Right ventricle myocardium superior (tissue), 1 donor: Measurements from ENCODE around the gene ACOT2. TPM values are rescaled to one million over a fixed set of nuclear protein-coding genes. Genes with fewer than 3 reads are reported as not detected.
A peak's percentile ranks its signal among the peaks of the same experiment; 100 is the strongest.

Experiments used
- ATAC-seq: fragments of 200-7000 bp; cut with Tn5 transposase; one replicate; pipeline ENCODE4 v1.9.1; 2020; ENCODE audit warnings: mild to moderate bottlenecking; ENCODE audit not compliant: poor library complexity
- DNase-seq: peaks from one replicate; pipeline ENCODE4 v3.0.0-alpha.2; 2020
- intact Hi-C: fragments of 100-400 bp; cut with DNase I; formaldehyde crosslinking; loops from one replicate; pipeline ENCODE4 v1.11.2; 2022
- total RNA-seq: library from RNA; stranded (reverse); fragmentation: NEBNext Ultra II Directional; extraction: Animal tissue kit (Norgen Biotek cat#: 25700); gene quantifications from one replicate; pipeline ENCODE4 v1.2.1, GENCODE V29; 2021
- donor health status: DM: no; HTN: yes; CAD: no; lungs with severe emphysema.

The ACOT2 gene
- total RNA-seq, 1 donor from 2014 or later, result 229 TPM

- no peak for ATAC-seq
- no peak for DNase-seq
- intact Hi-C loops, result no loop called here
Measured at GRCh38 chr14:73606271-73606670, 37.3 kb downstream of the ACOT2 start.

- intact Hi-C loops, result no loop called here
- DNase-seq, result no peak
- ATAC-seq, result no peak
Measured at GRCh38 chr14:73607241-73607640, 38.2 kb downstream of the ACOT2 start.

- intact Hi-C loops, result no loop called here
- DNase-seq (no peak), ATAC-seq (no peak)
Measured at GRCh38 chr14:73610687-73611086, 41.7 kb downstream of the ACOT2 start.

GRCh38 chr14:73612339-73613045 is 43.5 kb downstream of the ACOT2 start, which contains the start of gene ACOT6:
Gene ACOT6 (plus strand): TSS chr14:73612517. CDS start chr14:73612572, 55 bp downstream.
- ATAC-seq, result peak; percentile 95
- intact Hi-C loops, result no loop called here
- DNase-seq, result peak; percentile 87

- no peak for DNase-seq
- peak; percentile 32 for ATAC-seq
- intact Hi-C loops, result no loop called here
Measured at GRCh38 chr14:73613046-73613383, 44.0 kb downstream of the ACOT2 start.

- DNase-seq (no peak), ATAC-seq (no peak)
- intact Hi-C loops, result no loop called here
Measured at GRCh38 chr14:73613419-73613963, 44.5 kb downstream of the ACOT2 start.

- DNase-seq, result no peak
- no peak for ATAC-seq
- intact Hi-C loops, result no loop called here
Measured at GRCh38 chr14:73616831-73617230, 47.8 kb downstream of the ACOT2 start.

- no peak for ATAC-seq
- intact Hi-C loops, result no loop called here
- no peak for DNase-seq
Measured at GRCh38 chr14:73619524-73619923, 50.5 kb downstream of the ACOT2 start.

- intact Hi-C loops, result no loop called here
- ATAC-seq (no peak), DNase-seq (no peak)
Measured at GRCh38 chr14:73620268-73620667, 51.3 kb downstream of the ACOT2 start.

GRCh38 chr14:73623504-73624054 is 54.6 kb downstream of the ACOT2 start:
- DNase-seq, result no peak
- ATAC-seq, result no peak
- intact Hi-C loops, result no loop called here

Other genes starting within 250 kb of the ACOT2 start
- gene NUMB, start 110.7 kb upstream of the ACOT2 start, total RNA-seq, result 37.2 TPM
- 7.1 TPM for gene RIOX1, start 78.3 kb upstream of the ACOT2 start, total RNA-seq
- gene ACOT1, start 32.1 kb upstream of the ACOT2 start, total RNA-seq, result 27.4 TPM
- 0.08 TPM for gene HEATR4, start 10.3 kb upstream of the ACOT2 start, total RNA-seq
- gene ACOT4, start 22.7 kb downstream of the ACOT2 start, total RNA-seq, result 0.62 TPM
- gene ACOT6, start 43.3 kb downstream of the ACOT2 start, total RNA-seq, result not detected
- 11.5 TPM for gene DNAL1, start 75.8 kb downstream of the ACOT2 start, total RNA-seq
- 12.9 TPM for gene PNMA1, start 145.2 kb downstream of the ACOT2 start, total RNA-seq